ENCODE measurements around the gene PNP. TPM values are rescaled to one million over a fixed set of nuclear protein-coding genes. Genes with fewer than 3 reads are reported as not detected.

The PNP gene
- total RNA-seq, 3 donors from 2014 or later = 38.8 to 74.8 (median 72.8) TPM

DNA sequence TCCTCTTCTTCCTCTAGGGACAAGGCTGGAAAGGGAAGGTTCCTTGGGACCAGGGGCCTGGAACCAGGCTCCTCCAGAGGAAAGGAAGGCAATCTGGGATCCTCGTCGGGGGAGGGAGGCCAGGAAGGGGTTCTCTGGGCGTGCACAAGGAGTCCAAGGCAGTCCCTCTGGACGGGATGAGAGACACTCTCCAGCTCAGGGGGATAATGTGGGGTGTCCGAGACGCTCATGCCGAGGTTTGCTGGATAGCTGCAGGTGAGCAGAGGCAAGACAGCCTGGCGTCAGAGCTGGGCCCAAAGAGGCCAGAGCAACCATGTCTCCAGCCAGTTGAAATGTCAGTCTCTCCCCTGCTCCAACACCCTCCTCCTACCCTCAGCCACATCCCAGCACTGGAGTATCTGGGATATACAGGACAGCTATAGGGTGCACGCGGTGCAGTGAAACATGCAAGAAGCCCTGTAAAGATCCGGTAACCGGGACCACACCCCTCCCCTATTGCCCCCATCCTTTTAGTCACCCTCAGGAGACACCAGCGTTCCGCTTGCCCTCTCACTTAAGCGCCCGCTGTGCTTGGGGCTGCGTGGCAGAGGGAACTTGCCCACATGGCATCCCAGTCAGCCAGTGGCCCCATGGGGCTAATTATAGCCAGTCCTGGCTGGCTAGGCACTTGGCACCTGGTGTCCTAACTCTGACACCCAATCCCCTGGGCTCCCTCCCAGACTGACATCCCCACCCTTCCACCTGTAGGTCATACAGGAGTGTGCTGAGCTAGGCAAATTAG is 33.4 kb upstream of the PNP start, which contains the start of gene KLHL33:
Gene KLHL33 (minus strand): TSS at position 585 of the 781 bp plus-strand sequence. CDS start 355 bp downstream, at position 230.
- ATAC-seq = no peak
- DNase-seq = no peak
- intact Hi-C loops (cut with DNase I, micrococcal nuclease) = no loop called here
- Histone ChIP-seq H3K36me3 (ENCODE audit: low read depth) (no peaks in the 10 kb centered on the region), H3K9me3 (no peaks in the 10 kb centered on the region), H3K4me1 (ENCODE audit: low read depth) (no peaks in the 10 kb centered on the region), H3K4me3 (no peak within 1 kb of the TSS)
- TF ChIP-seq, protein P1, sequence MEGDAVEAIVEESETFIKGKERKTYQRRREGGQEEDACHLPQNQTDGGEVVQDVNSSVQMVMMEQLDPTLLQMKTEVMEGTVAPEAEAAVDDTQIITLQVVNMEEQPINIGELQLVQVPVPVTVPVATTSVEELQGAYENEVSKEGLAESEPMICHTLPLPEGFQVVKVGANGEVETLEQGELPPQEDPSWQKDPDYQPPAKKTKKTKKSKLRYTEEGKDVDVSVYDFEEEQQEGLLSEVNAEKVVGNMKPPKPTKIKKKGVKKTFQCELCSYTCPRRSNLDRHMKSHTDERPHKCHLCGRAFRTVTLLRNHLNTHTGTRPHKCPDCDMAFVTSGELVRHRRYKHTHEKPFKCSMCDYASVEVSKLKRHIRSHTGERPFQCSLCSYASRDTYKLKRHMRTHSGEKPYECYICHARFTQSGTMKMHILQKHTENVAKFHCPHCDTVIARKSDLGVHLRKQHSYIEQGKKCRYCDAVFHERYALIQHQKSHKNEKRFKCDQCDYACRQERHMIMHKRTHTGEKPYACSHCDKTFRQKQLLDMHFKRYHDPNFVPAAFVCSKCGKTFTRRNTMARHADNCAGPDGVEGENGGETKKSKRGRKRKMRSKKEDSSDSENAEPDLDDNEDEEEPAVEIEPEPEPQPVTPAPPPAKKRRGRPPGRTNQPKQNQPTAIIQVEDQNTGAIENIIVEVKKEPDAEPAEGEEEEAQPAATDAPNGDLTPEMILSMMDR (IDR thresholded peaks at IDR 0.05) = no peak

DNA sequence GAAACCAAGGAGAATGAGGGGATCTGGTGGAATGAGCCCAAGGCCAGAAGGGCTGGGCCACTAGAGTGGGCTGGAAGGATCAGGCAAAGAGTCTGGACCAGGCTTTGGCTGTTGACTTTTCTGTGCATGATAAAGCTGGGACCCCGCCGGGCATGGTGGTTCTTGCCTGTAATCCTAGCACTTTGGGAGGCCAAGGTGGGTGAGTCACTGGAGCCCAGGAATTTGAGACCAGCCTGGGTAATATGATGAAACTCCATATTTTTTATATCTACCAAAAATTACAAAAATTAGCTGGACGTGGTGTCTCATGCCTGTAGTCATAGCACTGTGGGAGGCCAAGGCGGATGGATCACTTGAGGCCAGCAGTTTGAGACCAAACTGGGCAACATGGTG is 32.8 kb upstream of the PNP start:
- ATAC-seq (no peak), DNase-seq (no peak)
- Histone ChIP-seq H3K9me3 (no peaks in the 10 kb centered on the region), H3K4me3 (no peak overlapping the region), H3K36me3 (ENCODE audit: low read depth) (no peaks in the 10 kb centered on the region), H3K4me1 (ENCODE audit: low read depth) (no peaks in the 10 kb centered on the region)
- TF ChIP-seq, protein P1 (IDR thresholded peaks at IDR 0.05) = no peak
- intact Hi-C loops (cut with DNase I, micrococcal nuclease) = no loop called here

DNA sequence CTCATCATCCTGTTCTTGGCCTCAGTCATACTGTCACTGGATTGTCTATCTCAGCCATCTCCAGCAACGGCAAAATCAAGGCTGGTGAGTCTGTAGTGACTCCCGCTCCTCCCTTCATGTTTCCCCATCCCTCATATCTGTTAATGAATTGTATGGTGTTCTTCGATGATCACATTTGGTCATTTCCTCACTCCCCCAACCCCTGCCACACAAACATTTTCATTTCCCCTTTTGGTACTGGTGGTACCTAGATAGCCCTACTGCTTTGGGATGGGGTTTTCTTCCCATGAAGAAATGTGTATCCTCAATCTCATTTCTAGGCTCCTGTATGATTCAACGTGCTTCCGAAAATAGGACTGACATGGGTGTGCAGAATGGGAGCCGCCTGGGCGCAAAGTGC is 30.5 kb upstream of the PNP start:
- DNase-seq = no peak
- Histone ChIP-seq H3K9me3 (no peaks in the 10 kb centered on the region), H3K4me3 (no peak overlapping the region), H3K4me1 (ENCODE audit: low read depth) (no peaks in the 10 kb centered on the region), H3K36me3 (ENCODE audit: low read depth) (no peaks in the 10 kb centered on the region)
- ATAC-seq = no peak
- TF ChIP-seq, protein P1 (IDR thresholded peaks at IDR 0.05) = no peak
- intact Hi-C loops (cut with DNase I, micrococcal nuclease) = no loop called here

DNA sequence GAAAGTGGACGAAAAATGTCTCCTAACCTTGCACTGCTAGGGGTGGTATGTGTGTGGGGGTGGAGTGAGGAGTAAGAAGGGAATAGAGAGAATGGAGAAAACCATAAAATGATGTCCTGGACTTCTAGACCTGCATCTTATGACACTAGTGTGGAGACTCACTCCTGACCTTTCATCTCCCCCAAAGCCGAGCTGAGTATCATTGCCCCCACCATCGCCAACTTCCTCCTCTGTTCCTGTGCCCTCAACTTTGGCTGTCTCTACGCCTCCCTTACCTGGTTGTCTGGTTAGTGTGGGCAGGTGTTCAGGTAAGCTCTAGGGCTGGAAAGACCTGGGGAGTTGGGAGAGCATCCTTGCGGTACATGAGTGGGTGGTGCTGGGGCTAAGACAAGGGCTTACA is 28.7 kb upstream of the PNP start:
- Histone ChIP-seq H3K4me3 (no peak overlapping the region), H3K4me1 (ENCODE audit: low read depth) (no peaks in the 10 kb centered on the region), H3K36me3 (ENCODE audit: low read depth) (no peaks in the 10 kb centered on the region), H3K9me3 (no peaks in the 10 kb centered on the region)
- TF ChIP-seq, protein P1 (IDR thresholded peaks at IDR 0.05) = no peak
- intact Hi-C loops (cut with DNase I, micrococcal nuclease) = no loop called here
- ATAC-seq = no peak
- DNase-seq = no peak

DNA sequence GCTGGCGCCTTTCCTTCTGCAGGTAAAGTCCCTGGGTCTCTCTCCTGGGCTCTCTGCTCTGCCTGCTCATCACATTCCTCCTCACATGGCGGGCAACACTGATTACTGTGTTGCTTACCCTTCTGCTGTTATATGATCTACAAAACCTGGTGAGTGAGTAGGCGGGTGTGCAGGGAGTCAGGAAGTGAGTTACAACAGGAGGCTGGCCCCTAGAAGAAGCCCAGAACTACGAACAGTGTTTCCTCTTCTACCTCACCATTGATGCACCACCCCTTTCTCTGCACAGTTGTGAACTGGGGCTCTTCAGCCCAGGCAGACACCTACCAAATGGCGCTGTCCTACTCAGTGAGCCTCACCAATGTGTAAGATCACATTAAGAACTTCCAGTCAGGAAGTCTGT is 28.3 kb upstream of the PNP start:
- H3K4me1 ChIP-seq (ENCODE audit: low read depth) = no peaks in the 10 kb centered on the region

More for the DNA sequence above, 28.3 kb upstream of the PNP start:
- Histone ChIP-seq H3K4me3 (no peak overlapping the region), H3K9me3 (no peaks in the 10 kb centered on the region), H3K36me3 (ENCODE audit: low read depth) (no peaks in the 10 kb centered on the region)
- intact Hi-C loops (cut with DNase I, micrococcal nuclease) = no loop called here
- TF ChIP-seq, protein P1 (IDR thresholded peaks at IDR 0.05) = no peak
- DNase-seq = no peak
- peak; percentile 37 for ATAC-seq
